Trophoblast cell (in vitro differentiated cells and primary cell): Measurements from ENCODE around the gene HPSE2.
"Not testable (repeated sequence)": the region's sequence is repeated elsewhere in the genome, so short reads cannot be mapped to it uniquely, and the experiment has no call there.

Experiments used
- DNase-seq, 2 donors: peaks; one replicate each; pipeline ENCODE4 v3.0.0-alpha.2; 2016
- H2AFZ ChIP-seq: 2 replicates; pipeline ENCODE4 v1.6.1; 2013; ENCODE audit warnings: low read length, moderate library complexity, mild to moderate bottlenecking; ENCODE audit not compliant: insufficient read depth, poor library complexity
- H2AK5ac ChIP-seq: 2 replicates; pipeline ENCODE4 v1.6.1; 2013; ENCODE audit warnings: mild to moderate bottlenecking, low read length
- H2BK120ac ChIP-seq: 2 replicates; pipeline ENCODE4 v1.6.1; 2013; ENCODE audit warnings: low read length, mild to moderate bottlenecking, moderate library complexity; ENCODE audit not compliant: insufficient read depth, poor library complexity
- H2BK12ac ChIP-seq: 2 replicates; pipeline ENCODE4 v1.6.1; 2013; ENCODE audit warnings: mild to moderate bottlenecking, low read length, moderate library complexity
- H2BK5ac ChIP-seq: 2 replicates; pipeline ENCODE4 v1.6.1; 2013; ENCODE audit warnings: low read length, low read depth, moderate library complexity, mild to moderate bottlenecking; ENCODE audit not compliant: poor library complexity
- H3K14ac ChIP-seq: 2 replicates; pipeline ENCODE4 v1.6.1; 2013; ENCODE audit warnings: mild to moderate bottlenecking, low read length
- H3K18ac ChIP-seq: 2 replicates; pipeline ENCODE4 v1.6.1; 2013; ENCODE audit warnings: mild to moderate bottlenecking, low read length
- H3K23ac ChIP-seq: 2 replicates; pipeline ENCODE4 v1.6.1; 2013; ENCODE audit warnings: low read length
- H3K27ac ChIP-seq: 2 replicates; pipeline ENCODE4 v1.5.1; 2013; ENCODE audit warnings: low read depth, mild to moderate bottlenecking, inconsistent platforms, low read length, moderate library complexity
- H3K27me3 ChIP-seq: 2 replicates; pipeline ENCODE4 v1.6.1; 2013; ENCODE audit warnings: inconsistent platforms, mild to moderate bottlenecking, low read length, moderate library complexity; ENCODE audit not compliant: insufficient read depth
- H3K36me3 ChIP-seq, 2 experiments: 1 replicate in 1 of 2; 2 replicates in 1 of 2; pipeline ENCODE4 v1.6.1; 2013; ENCODE audit warnings: low read length in 2 of 2, mild to moderate bottlenecking in 2 of 2, moderate library complexity in 1 of 2; ENCODE audit not compliant: insufficient read depth in 2 of 2, control insufficient read depth in 1 of 2
- H3K4ac ChIP-seq: 2 replicates; pipeline ENCODE4 v1.6.1; 2013; ENCODE audit warnings: low read depth, mild to moderate bottlenecking, low read length, moderate library complexity
- H3K4me1 ChIP-seq, 2 experiments: 1 replicate in 1 of 2; 2 replicates in 1 of 2; pipeline ENCODE4 v1.6.1; 2013; ENCODE audit warnings: low read length in 2 of 2, mild to moderate bottlenecking in 2 of 2, moderate library complexity in 1 of 2; ENCODE audit not compliant: insufficient read depth in 2 of 2, control insufficient read depth in 1 of 2
- H3K4me2 ChIP-seq: 2 replicates; pipeline ENCODE4 v1.6.1; 2013; ENCODE audit warnings: inconsistent platforms, mild to moderate bottlenecking, low read length, moderate library complexity
- H3K4me3 ChIP-seq: 2 replicates; pipeline ENCODE4 v1.5.1; 2013; ENCODE audit warnings: mild to moderate bottlenecking, low read depth, low read length, inconsistent platforms
- H3K79me1 ChIP-seq: one replicate; pipeline ENCODE4 v1.6.1; 2013; ENCODE audit warnings: low read length
- H3K79me2 ChIP-seq: 2 replicates; pipeline ENCODE4 v1.6.1; 2013; ENCODE audit warnings: low read length, mild to moderate bottlenecking; ENCODE audit not compliant: control insufficient read depth, insufficient read depth, poor library complexity
- H3K9ac ChIP-seq: 2 replicates; pipeline ENCODE4 v1.6.1; 2013; ENCODE audit warnings: mild to moderate bottlenecking, low read length
- H3K9me3 ChIP-seq: 2 replicates; pipeline ENCODE4 v1.6.1; 2013; ENCODE audit warnings: low read depth, mild to moderate bottlenecking, control low read depth, inconsistent platforms, low read length; ENCODE audit not compliant: insufficient read depth
- H4K12ac ChIP-seq: 2 replicates; pipeline ENCODE4 v1.6.1; 2013; ENCODE audit warnings: low read depth, mild to moderate bottlenecking, low read length, moderate library complexity
- H4K8ac ChIP-seq: 2 replicates; pipeline ENCODE4 v1.6.1; 2013; ENCODE audit warnings: low read depth, mild to moderate bottlenecking, low read length, moderate library complexity
- H4K91ac ChIP-seq: one replicate; pipeline ENCODE4 v1.6.1; 2013; ENCODE audit warnings: low read depth, mild to moderate bottlenecking, low read length, moderate library complexity
- WGBS: extraction: QIAGEN DNeasy Blood & Tissue Kit; methylation state at CpG from one replicate; pipeline ENCODE4 v1.1.7; 2013; ENCODE audit warnings: missing lambda C conversion rate; ENCODE audit not compliant: insufficient read length, insufficient coverage; ENCODE audit errors: extremely low coverage; 5-methylcytosine and 5-hydroxymethylcytosine counted together

HPSE2 gene

DNA sequence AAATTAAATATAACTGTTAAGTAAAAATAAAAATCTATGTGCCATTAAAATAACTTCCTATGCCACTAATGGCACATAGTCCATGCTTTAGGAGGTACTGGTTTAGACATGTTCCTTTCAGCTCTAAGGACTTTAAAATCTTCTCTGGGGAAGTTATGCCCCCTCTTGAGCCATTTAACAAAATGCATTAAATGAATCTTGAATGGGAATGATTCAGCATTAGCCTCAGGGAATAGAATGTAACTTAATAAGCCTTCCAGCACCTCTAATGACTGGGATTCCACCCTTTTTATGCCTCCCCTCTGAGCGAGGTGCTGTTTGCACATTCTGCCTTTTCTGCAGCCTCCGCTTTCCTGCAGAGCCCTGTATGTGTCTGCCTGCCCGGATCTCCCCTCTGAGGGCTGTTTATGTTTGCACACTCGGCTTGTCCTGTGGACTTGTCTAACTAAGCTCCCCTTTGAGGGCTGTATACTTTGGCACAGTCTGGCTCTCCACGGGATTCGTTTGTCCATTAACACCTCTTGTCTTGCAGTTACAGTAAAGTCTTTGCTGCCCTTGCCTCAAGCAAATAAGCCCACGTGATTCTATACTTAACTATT, 680.5 kb downstream of the HPSE2 start:
- Histone ChIP-seq H3K4me1 (no peaks in the 10 kb centered on the region), H3K9ac (no peak overlapping the region), H3K79me1 (no peaks in the 10 kb centered on the region), H2BK120ac (no peak overlapping the region), H2BK5ac (no peak overlapping the region), H3K18ac (no peak overlapping the region), H2BK12ac (no peak overlapping the region), H3K27me3 (no peaks in the 10 kb centered on the region), H3K79me2 (no peaks in the 10 kb centered on the region), H3K4ac (no peak overlapping the region), H3K27ac (no peak overlapping the region), H4K12ac (no peak overlapping the region), H3K9me3 (no peaks in the 10 kb centered on the region), H3K4me2 (no peak overlapping the region), H2AFZ (no peak overlapping the region), H4K8ac (no peak overlapping the region), H2AK5ac (no peak overlapping the region), H3K23ac (no peak overlapping the region), H3K36me3 (no peaks in the 10 kb centered on the region), H3K4me3 (no peak overlapping the region), H3K14ac (no peak overlapping the region), H4K91ac (no peak overlapping the region)
- WGBS: no CpG with 5 or more reads among the region's 7 CpGs
- no peak for DNase-seq

DNA sequence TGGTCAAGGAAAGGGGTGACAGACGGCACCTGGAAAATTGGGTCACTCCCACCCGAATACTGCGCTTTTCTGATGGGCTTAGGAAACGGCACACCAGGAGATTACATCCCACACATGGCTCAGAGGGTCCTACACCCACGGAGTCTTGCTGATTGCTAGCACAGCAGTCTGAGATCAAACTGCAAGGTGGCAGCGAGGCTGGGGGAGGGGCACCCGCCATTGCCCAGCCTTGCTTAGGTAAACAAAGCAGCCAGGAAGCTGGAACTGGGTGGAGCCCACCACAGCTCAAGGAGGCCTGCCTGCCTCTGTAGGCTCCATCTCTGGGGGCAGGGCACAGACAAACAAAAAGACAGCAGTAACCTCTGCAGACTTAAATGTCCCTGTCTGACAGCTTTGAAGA, 694.1 kb downstream of the HPSE2 start:
- H4K91ac ChIP-seq, H2BK120ac ChIP-seq, H3K4me1 ChIP-seq, H2BK12ac ChIP-seq, H3K4ac ChIP-seq, H3K14ac ChIP-seq, H3K23ac ChIP-seq, H2BK5ac ChIP-seq, H3K4me2 ChIP-seq, H3K18ac ChIP-seq, H3K4me3 ChIP-seq, H4K12ac ChIP-seq, H3K79me2 ChIP-seq, H4K8ac ChIP-seq, H3K36me3 ChIP-seq, H2AFZ ChIP-seq, H3K9me3 ChIP-seq, DNase-seq, H3K9ac ChIP-seq, H3K27ac ChIP-seq, H3K27me3 ChIP-seq, H2AK5ac ChIP-seq, H3K79me1 ChIP-seq: not testable (repeated sequence)
- no CpG with 5 or more reads among the region's 7 CpGs for WGBS

DNA sequence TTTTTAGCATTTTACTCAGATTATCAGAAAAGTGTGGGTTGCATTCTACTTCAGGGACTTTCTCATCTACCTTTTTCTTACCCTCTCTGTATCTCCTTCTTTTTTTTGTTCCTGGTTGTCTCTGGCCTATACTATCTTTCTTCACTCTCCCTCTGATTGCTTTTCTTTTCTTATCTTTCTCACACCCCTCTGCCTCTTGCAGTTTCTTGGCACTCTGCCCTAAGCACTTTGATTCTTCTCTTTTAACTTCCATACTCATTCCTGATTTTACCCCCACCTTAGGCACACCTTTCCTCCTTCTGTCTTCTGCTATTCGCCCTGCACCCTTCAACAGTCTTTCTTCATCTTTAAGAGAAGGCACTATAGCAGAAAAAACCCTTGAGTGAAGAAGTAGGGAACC, 696.1 kb downstream of the HPSE2 start:
- Histone ChIP-seq H2AFZ (no peak overlapping the region), H3K4ac (no peak overlapping the region), H3K4me1 (no peaks in the 10 kb centered on the region), H2BK12ac (no peak overlapping the region), H3K27me3 (no peaks in the 10 kb centered on the region), H4K91ac (no peak overlapping the region), H2BK120ac (no peak overlapping the region), H3K9ac (no peak overlapping the region), H4K8ac (no peak overlapping the region), H3K18ac (no peak overlapping the region), H3K36me3 (no peaks in the 10 kb centered on the region), H3K4me2 (no peak overlapping the region), H3K27ac (no peak overlapping the region), H3K14ac (no peak overlapping the region), H3K79me2 (no peaks in the 10 kb centered on the region), H3K23ac (no peak overlapping the region), H2AK5ac (no peak overlapping the region), H3K79me1 (no peaks in the 10 kb centered on the region), H4K12ac (no peak overlapping the region), H2BK5ac (no peak overlapping the region), H3K4me3 (no peak overlapping the region), H3K9me3 (no peaks in the 10 kb centered on the region)
- DNase-seq: no peak
- WGBS: no CpG with 5 or more reads among the region's 1 CpG

DNA sequence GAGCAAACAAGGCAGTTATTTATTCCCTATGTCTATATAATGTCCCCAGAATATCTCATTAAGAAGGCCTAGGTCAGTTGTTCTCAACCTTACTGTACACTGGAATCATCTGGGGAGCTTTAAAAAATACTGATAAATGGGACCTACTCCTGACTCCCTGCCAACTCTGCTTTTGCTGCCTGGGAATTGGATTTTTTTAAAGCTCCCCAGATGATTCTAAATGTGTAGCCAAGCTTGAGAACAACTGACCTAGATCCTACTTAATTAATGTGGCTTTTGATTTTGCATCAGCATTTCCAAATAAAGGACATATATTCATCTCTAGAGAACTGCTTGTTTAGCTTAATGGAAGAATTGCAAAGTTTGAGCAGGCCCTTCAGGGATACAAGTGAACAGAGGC, 697.2 kb downstream of the HPSE2 start:
- no peak for DNase-seq
- H3K4me2 ChIP-seq: no peak overlapping the region
- H3K23ac ChIP-seq: no peak overlapping the region

More for the DNA sequence above, 697.2 kb downstream of the HPSE2 start:
- Histone ChIP-seq H3K27me3 (no peaks in the 10 kb centered on the region), H3K14ac (no peak overlapping the region), H2BK120ac (no peak overlapping the region), H3K79me1 (no peaks in the 10 kb centered on the region), H3K27ac (no peak overlapping the region), H3K36me3 (no peaks in the 10 kb centered on the region), H2AFZ (no peak overlapping the region), H4K8ac (no peak overlapping the region), H2AK5ac (no peak overlapping the region), H2BK12ac (no peak overlapping the region), H4K12ac (no peak overlapping the region), H3K18ac (no peak overlapping the region), H3K4ac (no peak overlapping the region), H3K9ac (no peak overlapping the region), H3K4me1 (no peaks in the 10 kb centered on the region), H3K79me2 (no peaks in the 10 kb centered on the region), H3K4me3 (no peak overlapping the region), H4K91ac (no peak overlapping the region), H3K9me3 (no peaks in the 10 kb centered on the region), H2BK5ac (no peak overlapping the region)
